NCI-H2171 (cell line): ENCODE data around the gene KIF26A.

Experiments
- DNase-seq: peaks from one replicate; lab custom pipeline; 2025; lab: John Stamatoyannopoulos, UW

The KIF26A gene

GRCh38 chr14:104130974-104131651, 7.3 kb upstream of the KIF26A start:
- DNase-seq, result peak; percentile 58

- no peak for DNase-seq
Observed at GRCh38 chr14:104131968-104132732, 6.2 kb upstream of the KIF26A start.

DNA sequence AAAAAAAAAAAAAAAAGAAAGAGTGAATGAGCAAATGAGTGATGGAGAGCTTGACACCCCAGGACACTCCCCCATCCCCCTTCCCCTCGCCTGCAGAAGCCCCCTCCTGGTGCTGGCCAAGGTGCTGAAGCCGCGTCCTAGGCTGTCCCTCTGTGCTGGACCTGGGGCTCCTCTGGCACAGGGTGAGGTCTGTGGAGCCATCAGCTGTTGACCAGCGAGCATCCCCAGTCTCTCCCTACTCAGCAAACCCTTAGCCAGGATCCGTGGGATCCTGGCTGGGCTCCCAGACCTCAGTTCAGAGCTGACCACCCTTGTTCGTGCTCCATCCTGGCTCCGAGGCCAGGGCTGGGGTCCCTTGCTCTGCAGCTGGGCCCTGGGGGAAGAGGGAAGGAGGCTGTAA, 5.4 kb upstream of the KIF26A start:
- no peak for DNase-seq

GRCh38 chr14:104133496-104133895, 4.9 kb upstream of the KIF26A start:
- DNase-seq, result no peak

DNA sequence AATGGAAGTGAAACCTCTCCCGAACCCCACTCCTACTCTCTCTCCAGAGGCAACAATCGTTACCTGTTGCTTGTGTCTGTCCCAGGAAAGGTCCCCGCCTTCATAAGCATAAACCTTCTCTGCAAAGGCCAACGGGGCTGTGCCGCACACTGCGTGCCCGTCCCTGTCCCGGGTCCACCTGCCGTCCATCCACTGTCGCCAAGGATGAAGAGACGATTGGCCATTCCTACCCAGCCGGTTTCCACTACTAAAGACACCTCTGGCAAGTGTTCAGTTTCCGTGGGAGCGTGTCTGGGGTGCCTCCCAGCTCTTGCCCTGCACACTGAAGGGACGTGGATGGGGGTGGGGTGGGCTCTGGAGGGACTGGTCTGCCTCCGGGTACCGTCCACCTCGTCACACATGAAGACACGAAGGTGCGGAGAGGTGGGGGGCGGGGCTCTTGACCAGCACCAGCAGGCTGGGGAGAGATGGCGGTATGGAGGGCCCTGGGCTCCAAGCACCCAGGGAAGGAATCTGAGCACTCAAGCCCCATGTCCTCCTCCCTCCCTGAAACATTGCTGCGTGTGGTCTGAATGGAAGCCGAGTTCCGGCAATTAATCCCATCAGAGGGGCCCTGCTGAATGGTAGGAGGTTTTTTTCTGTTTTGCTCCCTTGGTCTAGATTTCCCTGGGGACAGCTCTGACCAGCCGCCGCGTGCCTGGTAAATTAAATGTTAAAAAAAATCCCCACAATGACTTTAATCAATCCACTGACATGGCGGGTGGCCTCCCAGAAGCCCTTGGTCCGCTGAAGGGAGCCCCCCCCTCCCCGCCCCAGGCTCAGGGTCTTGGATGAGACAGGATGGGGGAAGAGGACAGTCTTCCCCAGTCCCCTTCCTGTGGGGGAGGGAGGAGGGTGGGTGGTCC, 4.1 kb upstream of the KIF26A start:
- no peak for DNase-seq

GRCh38 chr14:104135121-104135903, 3.1 kb upstream of the KIF26A start:
- DNase-seq, result peak; percentile 58

- peak; percentile 36 for DNase-seq
Observed at GRCh38 chr14:104135904-104136471, 2.4 kb upstream of the KIF26A start.

DNA sequence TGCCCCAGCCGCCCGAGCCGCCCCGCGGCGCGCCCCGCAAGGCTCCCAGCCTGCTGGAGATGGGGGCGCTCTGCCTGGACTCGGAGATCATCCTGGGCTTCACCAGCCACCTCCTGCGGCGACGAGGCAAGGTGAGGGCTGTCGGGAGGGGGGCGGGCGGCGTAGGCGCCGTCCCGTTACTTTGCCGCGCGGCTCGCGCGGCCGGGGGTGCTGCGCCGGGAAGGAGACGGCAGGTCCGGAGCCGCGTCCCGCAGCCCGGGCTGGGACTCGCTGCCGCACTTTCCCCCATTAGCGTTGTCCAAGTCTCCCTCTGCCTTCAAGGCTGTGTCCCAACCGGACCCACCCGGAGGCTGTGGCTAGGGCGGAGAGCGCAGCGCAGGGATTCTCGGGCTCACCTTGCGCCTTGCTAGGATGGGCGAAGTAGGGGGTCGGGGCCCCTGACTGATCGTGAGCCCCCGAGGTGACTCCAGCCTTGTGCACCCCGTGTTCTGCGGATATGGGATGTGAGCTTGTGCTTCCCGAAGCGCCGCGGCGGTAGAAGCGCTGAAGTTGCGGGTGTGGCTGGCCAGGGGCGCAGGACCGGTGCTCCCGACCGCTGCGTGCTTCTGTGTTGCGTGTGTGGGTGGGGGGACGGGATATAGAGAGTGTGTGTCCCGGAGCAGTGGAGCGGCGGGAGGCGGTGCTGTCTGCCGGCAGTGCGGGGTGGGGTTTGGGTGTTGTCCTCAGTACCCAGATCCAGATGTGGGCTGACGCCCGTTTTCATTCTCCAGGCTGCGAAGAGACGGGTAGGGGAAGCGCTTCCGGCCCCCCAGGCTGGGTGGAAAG, 1.7 kb upstream of the KIF26A start:
- no peak for DNase-seq

- peak; percentile 73 for DNase-seq
Observed at GRCh38 chr14:104137297-104138097, 890 bp upstream of the KIF26A start.

GRCh38 chr14:104138718-104139459, 502 bp downstream of the KIF26A start:
- no peak for DNase-seq

DNA sequence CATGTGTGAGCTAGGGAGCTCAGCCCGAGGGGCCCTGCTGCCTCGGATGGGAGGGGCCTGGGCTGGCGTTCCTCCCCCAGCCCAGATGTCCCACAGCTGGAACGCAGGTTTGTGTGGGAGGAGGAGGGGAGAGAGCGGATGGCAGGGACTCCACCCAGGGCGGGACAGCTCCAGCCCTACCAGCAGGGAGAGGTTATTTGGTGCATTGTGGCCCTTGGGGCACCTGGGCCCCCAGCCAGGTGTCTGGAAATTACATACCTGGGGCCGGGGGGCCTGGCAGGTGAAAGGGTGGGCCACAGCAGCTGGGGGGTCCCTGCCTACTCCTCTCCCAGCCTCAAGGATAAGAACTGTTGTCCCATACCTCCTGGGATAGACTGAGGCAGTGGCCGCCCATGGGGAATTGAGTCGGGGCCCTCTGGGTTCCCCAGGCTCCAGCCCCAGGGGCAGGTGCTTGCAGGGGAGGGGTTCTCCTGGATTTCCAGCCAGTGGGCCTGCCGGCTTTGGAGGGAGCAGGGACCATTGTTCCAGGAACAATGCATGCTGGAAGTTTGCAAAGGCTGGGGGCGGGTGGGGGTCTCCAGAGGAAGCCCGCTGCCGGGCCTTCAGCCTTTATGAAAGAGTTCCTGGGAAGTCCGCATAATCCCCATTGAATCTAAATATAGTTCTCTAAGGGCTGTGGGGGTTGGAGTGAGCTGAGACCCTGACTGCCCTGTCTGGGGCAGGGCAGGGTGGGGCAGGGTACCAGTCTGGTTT, 1.2 kb downstream of the KIF26A start:
- DNase-seq, result no peak

GRCh38 chr14:104140213-104140462, 1.8 kb downstream of the KIF26A start:
- DNase-seq, result no peak

DNA sequence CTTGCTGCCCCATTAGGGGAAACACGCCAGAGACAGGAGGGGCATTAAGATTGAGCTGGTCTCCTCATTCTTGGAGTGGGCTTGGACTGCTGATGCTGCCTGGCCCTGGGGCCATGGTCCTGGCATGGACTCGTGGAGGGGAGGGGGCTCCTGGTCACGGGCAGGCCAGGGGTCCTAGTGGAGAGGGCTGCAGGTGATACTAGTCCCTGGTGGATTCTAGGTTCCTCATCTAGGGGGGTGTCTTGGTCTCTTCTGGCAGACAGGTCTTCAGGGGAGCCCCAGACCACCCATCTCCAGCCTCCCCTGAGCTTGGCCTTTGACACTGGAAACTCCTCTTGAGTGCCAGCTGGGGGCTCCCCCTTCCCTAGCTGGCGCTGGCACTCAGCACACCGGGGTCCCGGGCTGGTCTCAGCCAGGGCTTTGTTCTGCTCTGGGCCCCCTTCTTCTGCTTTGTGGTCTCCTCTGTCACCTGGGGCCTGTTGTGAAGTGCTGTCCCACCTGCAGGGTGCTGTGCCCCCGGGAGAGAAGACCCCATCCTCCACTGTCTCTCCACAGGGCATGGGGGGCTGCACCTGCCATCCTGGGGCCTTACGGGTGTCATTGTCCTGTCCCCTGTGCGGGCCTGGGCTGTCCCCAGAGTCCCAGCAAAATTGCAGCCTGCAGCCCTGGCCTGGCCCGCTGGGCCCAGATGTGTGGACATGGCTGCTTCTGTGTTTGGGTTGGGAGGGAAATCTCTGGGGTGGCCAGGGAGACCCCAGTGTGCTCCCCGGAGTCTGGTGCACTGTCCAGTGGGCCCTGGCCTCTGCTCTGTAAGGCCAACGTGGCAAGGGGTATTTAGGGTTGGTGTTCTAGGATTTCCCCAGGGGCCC, 2.3 kb downstream of the KIF26A start:
- no peak for DNase-seq

DNA sequence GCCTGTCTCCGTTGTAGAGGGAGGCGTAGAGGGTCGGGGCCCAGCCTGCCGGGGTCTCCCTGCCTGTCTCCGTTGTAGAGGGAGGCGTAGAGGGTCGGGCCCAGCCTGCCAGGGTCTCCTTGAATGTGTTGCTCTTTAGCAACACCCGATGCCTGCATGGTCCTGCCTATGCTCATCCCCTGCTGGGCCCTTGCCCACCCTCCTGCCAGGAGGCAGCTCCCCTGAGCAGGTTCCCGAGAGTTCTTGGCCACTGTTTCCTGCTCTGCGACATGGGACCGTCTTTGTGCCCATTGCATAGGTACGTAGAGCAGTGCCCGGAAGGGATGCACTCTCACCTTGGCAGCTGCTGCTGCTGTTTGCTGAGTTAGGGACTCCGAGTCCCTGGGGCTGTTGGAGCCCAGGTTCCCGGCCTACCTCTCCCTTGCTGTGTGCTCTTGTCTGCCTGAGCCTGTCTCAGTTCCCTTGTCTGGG, 3.3 kb downstream of the KIF26A start:
- DNase-seq, result no peak

- DNase-seq, result no peak
Observed at GRCh38 chr14:104142136-104142945, 4.0 kb downstream of the KIF26A start.

GRCh38 chr14:104142946-104143470, 4.6 kb downstream of the KIF26A start:
- DNase-seq, result no peak
